ENCODE data around the gene SLC17A5.
A peak's percentile ranks its signal among the peaks of the same experiment; 100 is the strongest.

The SLC17A5 gene

GRCh38 chr6:73604461-73604860 lies 49.3 kb downstream of the SLC17A5 start:
- Histone ChIP-seq H3K27me3 (ENCODE audit: control insufficient read depth in 3 of 3, insufficient read depth in 3 of 3, low read depth in 1 of 3, low read length in 3 of 3) (no peaks in the 10 kb centered on the region), H3K79me1 (ENCODE audit: low read depth, low read length) (no peaks in the 10 kb centered on the region), H2AFZ (ENCODE audit: low read length) (no peak overlapping the region), H2BK12ac (ENCODE audit: low read length) (no peak overlapping the region), H2BK120ac (ENCODE audit: low read depth, low read length) (no peak overlapping the region), H4K91ac (ENCODE audit: low read depth, low read length, poor library complexity) (no peak overlapping the region), H3K4me1 (ENCODE audit: control insufficient read depth in 2 of 2, insufficient read depth in 1 of 2, low read depth in 1 of 2, low read length in 2 of 2) (no peaks in the 10 kb centered on the region), H3K4me3 (ENCODE audit: low read length in 2 of 2) (no peak overlapping the region), H3K9ac (ENCODE audit: low read depth, low read length, poor library complexity) (no peak overlapping the region), H3K18ac (ENCODE audit: low read length) (no peak overlapping the region), H3K23ac (ENCODE audit: low read depth, low read length, poor library complexity) (no peak overlapping the region), H4K8ac (ENCODE audit: low read depth, low read length) (no peak overlapping the region), H2AK5ac (ENCODE audit: low read depth, low read length) (no peak overlapping the region), H2BK15ac (ENCODE audit: low read length) (no peak overlapping the region), H3K4me2 (ENCODE audit: insufficient read depth, low read length, poor library complexity, severe bottlenecking) (no peak overlapping the region), H3K4ac (ENCODE audit: low read length) (no peak overlapping the region), H2BK5ac (ENCODE audit: low read length) (no peak overlapping the region), H3K36me3 (replicated peaks in 1 of 2; ENCODE audit: control insufficient read depth in 2 of 2, insufficient read depth in 2 of 2, low read length in 2 of 2) (peaks cover 0 to under 1% of the 10 kb centered on the region in 2 donors), H3K9me3 (replicated peaks in 1 of 2; ENCODE audit: control insufficient read depth in 2 of 2, insufficient read depth in 1 of 2, low read depth in 1 of 2, low read length in 2 of 2) (no peaks in the 10 kb centered on the region), H3K14ac (ENCODE audit: low read length) (no peak overlapping the region), H3K27ac (replicated peaks; ENCODE audit: low read length) (no peak overlapping the region)
- WGBS, 2 donors (ENCODE audit: extremely low coverage in 2 of 2, insufficient read length in 2 of 2, insufficient replicate concordance in 1 of 2): no CpG with 5 or more reads among the region's 5 CpGs
- DNase-seq (ENCODE audit: low spot score): no peak

GRCh38 chr6:73604020-73604419 lies 49.8 kb downstream of the SLC17A5 start:
- H3K4me1 ChIP-seq (ENCODE audit: control insufficient read depth in 2 of 2, insufficient read depth in 1 of 2, low read depth in 1 of 2, low read length in 2 of 2): no peaks in the 10 kb centered on the region
- H2AK5ac ChIP-seq (ENCODE audit: low read depth, low read length): no peak overlapping the region
- H4K91ac ChIP-seq (ENCODE audit: low read depth, low read length, poor library complexity): no peak overlapping the region
- no peak overlapping the region for H3K23ac ChIP-seq (ENCODE audit: low read depth, low read length, poor library complexity)
- H2AFZ ChIP-seq (ENCODE audit: low read length): no peak overlapping the region
- no peak overlapping the region for H2BK5ac ChIP-seq (ENCODE audit: low read length)
- H3K4me2 ChIP-seq (ENCODE audit: insufficient read depth, low read length, poor library complexity, severe bottlenecking): no peak overlapping the region
- no peak overlapping the region for H4K8ac ChIP-seq (ENCODE audit: low read depth, low read length)
- no peak overlapping the region for H2BK15ac ChIP-seq (ENCODE audit: low read length)
- H3K9me3 ChIP-seq (replicated peaks in 1 of 2; ENCODE audit: control insufficient read depth in 2 of 2, insufficient read depth in 1 of 2, low read depth in 1 of 2, low read length in 2 of 2): no peaks in the 10 kb centered on the region
- WGBS, 2 donors (ENCODE audit: extremely low coverage in 2 of 2, insufficient read length in 2 of 2, insufficient replicate concordance in 1 of 2): no CpG with 5 or more reads among the region's 1 CpG
- no peak overlapping the region for H2BK12ac ChIP-seq (ENCODE audit: low read length)
- no peak overlapping the region for H3K18ac ChIP-seq (ENCODE audit: low read length)
- no peak overlapping the region for H3K14ac ChIP-seq (ENCODE audit: low read length)
- no peak overlapping the region for H3K4ac ChIP-seq (ENCODE audit: low read length)
- no peak overlapping the region for H3K27ac ChIP-seq (replicated peaks; ENCODE audit: low read length)
- peaks cover 0 to 4% of the 10 kb centered on the region in 2 donors for H3K36me3 ChIP-seq (replicated peaks in 1 of 2; ENCODE audit: control insufficient read depth in 2 of 2, insufficient read depth in 2 of 2, low read length in 2 of 2)
- no peaks in the 10 kb centered on the region for H3K79me1 ChIP-seq (ENCODE audit: low read depth, low read length)
- no peaks in the 10 kb centered on the region for H3K27me3 ChIP-seq (ENCODE audit: control insufficient read depth in 3 of 3, insufficient read depth in 3 of 3, low read depth in 1 of 3, low read length in 3 of 3)
- no peak overlapping the region for H3K4me3 ChIP-seq (ENCODE audit: low read length in 2 of 2)
- no peak overlapping the region for H2BK120ac ChIP-seq (ENCODE audit: low read depth, low read length)
- no peak for DNase-seq (ENCODE audit: low spot score)
- H3K9ac ChIP-seq (ENCODE audit: low read depth, low read length, poor library complexity): no peak overlapping the region

- no peak overlapping the region for H3K23ac ChIP-seq (ENCODE audit: low read depth, low read length, poor library complexity)
- no CpG with 5 or more reads among the region's 6 CpGs for WGBS, 2 donors (ENCODE audit: extremely low coverage in 2 of 2, insufficient read length in 2 of 2, insufficient replicate concordance in 1 of 2)
- no peak overlapping the region for H2AK5ac ChIP-seq (ENCODE audit: low read depth, low read length)
- H3K4me3 ChIP-seq (ENCODE audit: low read length in 2 of 2): peak overlapping the region in 1 of 2 donors; percentile 28
- no peak overlapping the region for H3K18ac ChIP-seq (ENCODE audit: low read length)
- no peak overlapping the region for H3K9ac ChIP-seq (ENCODE audit: low read depth, low read length, poor library complexity)
- H4K91ac ChIP-seq (ENCODE audit: low read depth, low read length, poor library complexity): no peak overlapping the region
- no peak overlapping the region for H3K4ac ChIP-seq (ENCODE audit: low read length)
- no peak overlapping the region for H2BK12ac ChIP-seq (ENCODE audit: low read length)
- no peak for DNase-seq (ENCODE audit: low spot score)
- H2BK120ac ChIP-seq (ENCODE audit: low read depth, low read length): no peak overlapping the region
- H3K4me1 ChIP-seq (ENCODE audit: control insufficient read depth in 2 of 2, insufficient read depth in 1 of 2, low read depth in 1 of 2, low read length in 2 of 2): peaks cover 0 to 8% of the 10 kb centered on the region in 2 donors
- no peak overlapping the region for H4K8ac ChIP-seq (ENCODE audit: low read depth, low read length)
- no peak overlapping the region for H3K4me2 ChIP-seq (ENCODE audit: insufficient read depth, low read length, poor library complexity, severe bottlenecking)
- no peaks in the 10 kb centered on the region for H3K36me3 ChIP-seq (replicated peaks in 1 of 2; ENCODE audit: control insufficient read depth in 2 of 2, insufficient read depth in 2 of 2, low read length in 2 of 2)
- H2AFZ ChIP-seq (ENCODE audit: low read length): peak overlapping the region; percentile 68
- no peaks in the 10 kb centered on the region for H3K9me3 ChIP-seq (replicated peaks in 1 of 2; ENCODE audit: control insufficient read depth in 2 of 2, insufficient read depth in 1 of 2, low read depth in 1 of 2, low read length in 2 of 2)
- no peak overlapping the region for H2BK5ac ChIP-seq (ENCODE audit: low read length)
- H2BK15ac ChIP-seq (ENCODE audit: low read length): no peak overlapping the region
- no peak overlapping the region for H3K14ac ChIP-seq (ENCODE audit: low read length)
- no peaks in the 10 kb centered on the region for H3K79me1 ChIP-seq (ENCODE audit: low read depth, low read length)
- no peaks in the 10 kb centered on the region for H3K27me3 ChIP-seq (ENCODE audit: control insufficient read depth in 3 of 3, insufficient read depth in 3 of 3, low read depth in 1 of 3, low read length in 3 of 3)
- H3K27ac ChIP-seq (replicated peaks; ENCODE audit: low read length): no peak overlapping the region
Observed at GRCh38 chr6:73586416-73586974, 67.3 kb downstream of the SLC17A5 start.

- H2BK15ac ChIP-seq (ENCODE audit: low read length): no peak overlapping the region
- no peak overlapping the region for H4K91ac ChIP-seq (ENCODE audit: low read depth, low read length, poor library complexity)
- H3K9ac ChIP-seq (ENCODE audit: low read depth, low read length, poor library complexity): no peak overlapping the region
- H3K4ac ChIP-seq (ENCODE audit: low read length): no peak overlapping the region
- H3K14ac ChIP-seq (ENCODE audit: low read length): no peak overlapping the region
- no peak overlapping the region for H2BK12ac ChIP-seq (ENCODE audit: low read length)
- no peaks in the 10 kb centered on the region for H3K9me3 ChIP-seq (replicated peaks in 1 of 2; ENCODE audit: control insufficient read depth in 2 of 2, insufficient read depth in 1 of 2, low read depth in 1 of 2, low read length in 2 of 2)
- H3K27ac ChIP-seq (replicated peaks; ENCODE audit: low read length): no peak overlapping the region
- H4K8ac ChIP-seq (ENCODE audit: low read depth, low read length): no peak overlapping the region
- H2AK5ac ChIP-seq (ENCODE audit: low read depth, low read length): no peak overlapping the region
- no peak overlapping the region for H3K23ac ChIP-seq (ENCODE audit: low read depth, low read length, poor library complexity)
- DNase-seq (ENCODE audit: low spot score): no peak
- peak overlapping the region; percentile 68 for H2AFZ ChIP-seq (ENCODE audit: low read length)
- no peak overlapping the region for H2BK5ac ChIP-seq (ENCODE audit: low read length)
- no peak overlapping the region for H2BK120ac ChIP-seq (ENCODE audit: low read depth, low read length)
- no peak overlapping the region for H3K4me2 ChIP-seq (ENCODE audit: insufficient read depth, low read length, poor library complexity, severe bottlenecking)
- no CpG with 5 or more reads among the region's 3 CpGs for WGBS, 2 donors (ENCODE audit: extremely low coverage in 2 of 2, insufficient read length in 2 of 2, insufficient replicate concordance in 1 of 2)
- no peaks in the 10 kb centered on the region for H3K79me1 ChIP-seq (ENCODE audit: low read depth, low read length)
- H3K18ac ChIP-seq (ENCODE audit: low read length): no peak overlapping the region
- no peaks in the 10 kb centered on the region for H3K36me3 ChIP-seq (replicated peaks in 1 of 2; ENCODE audit: control insufficient read depth in 2 of 2, insufficient read depth in 2 of 2, low read length in 2 of 2)
- peak overlapping the region in 1 of 2 donors; percentile 28 for H3K4me3 ChIP-seq (ENCODE audit: low read length in 2 of 2)
- peaks cover 3 to 11% of the 10 kb centered on the region in 2 donors for H3K4me1 ChIP-seq (ENCODE audit: control insufficient read depth in 2 of 2, insufficient read depth in 1 of 2, low read depth in 1 of 2, low read length in 2 of 2)
- no peaks in the 10 kb centered on the region for H3K27me3 ChIP-seq (ENCODE audit: control insufficient read depth in 3 of 3, insufficient read depth in 3 of 3, low read depth in 1 of 3, low read length in 3 of 3)
Observed at GRCh38 chr6:73585566-73586415, 68.0 kb downstream of the SLC17A5 start.

Measured in neuronal stem cell (in vitro differentiated cells).